OCI-LY1 (cell line): ENCODE data around the gene KLHL36.

Experiments used
- H2AFZ ChIP-seq: fragments of 200-600 bp; sonication (generic), shearing (Covaris generic); 2 replicates; pipeline ENCODE4 v1.6.0; 2014; ENCODE audit warnings: antibody characterized with exemption, mild to moderate bottlenecking, low read length
- H3F3A ChIP-seq: fragments of 200-600 bp; sonication (generic), shearing (Covaris generic); 2 replicates; pipeline ENCODE4 v1.6.0; 2014; ENCODE audit warnings: mild to moderate bottlenecking, antibody characterized with exemption, low read length, moderate library complexity; ENCODE audit not compliant: insufficient read depth
- H3K27ac ChIP-seq: fragments of 200-600 bp; sonication (generic); 2 replicates; pipeline ENCODE4 v1.5.1; 2014; ENCODE audit warnings: low read length, mixed run types, mild to moderate bottlenecking, low read depth; ENCODE audit not compliant: poor library complexity, severe bottlenecking
- H3K27me3 ChIP-seq: fragments of 200-600 bp; sonication (generic); 2 replicates; pipeline ENCODE4 v1.6.0; 2014; ENCODE audit warnings: antibody characterized with exemption, mild to moderate bottlenecking, low read length, moderate library complexity; ENCODE audit not compliant: insufficient read depth
- H3K36me3 ChIP-seq: fragments of 200-600 bp; sonication (generic); 2 replicates; pipeline ENCODE4 v1.6.1; 2014; ENCODE audit warnings: mild to moderate bottlenecking, antibody characterized with exemption, low read length, moderate library complexity, mixed read lengths; ENCODE audit not compliant: insufficient read depth
- H3K4me1 ChIP-seq: fragments of 200-600 bp; sonication (generic); 2 replicates; pipeline ENCODE4 v1.5.1; 2014; ENCODE audit warnings: mild to moderate bottlenecking, low read length, moderate library complexity; ENCODE audit not compliant: insufficient read depth, severe bottlenecking
- H3K4me2 ChIP-seq: fragments of 200-600 bp; sonication (generic), shearing (Covaris generic); 2 replicates; pipeline ENCODE4 v1.6.1; 2014; ENCODE audit warnings: low read length
- H3K4me3 ChIP-seq: fragments of 200-600 bp; sonication (generic); 2 replicates; pipeline ENCODE4 v1.5.1; 2014; ENCODE audit warnings: low read length, low read depth, mild to moderate bottlenecking, mixed read lengths; ENCODE audit not compliant: poor library complexity, severe bottlenecking
- H3K79me2 ChIP-seq: fragments of 200-600 bp; shearing (Covaris generic); 2 replicates; pipeline ENCODE4 v1.6.1; 2016; ENCODE audit warnings: mixed run types, low read length, mixed read lengths; ENCODE audit not compliant: insufficient read depth
- H3K9ac ChIP-seq: fragments of 200-600 bp; sonication (generic), shearing (Covaris generic); 2 replicates; pipeline ENCODE4 v1.6.1; 2014; ENCODE audit warnings: mild to moderate bottlenecking, low read length, mixed read lengths
- H3K9me2 ChIP-seq: fragments of 200-600 bp; sonication (generic), shearing (Covaris generic); 2 replicates; pipeline ENCODE4 v1.6.1; 2014; ENCODE audit warnings: low read depth, mild to moderate bottlenecking, low read length, mixed read lengths
- H3K9me3 ChIP-seq: fragments of 200-600 bp; shearing (Covaris generic); 2 replicates; pipeline ENCODE4 v1.6.1; 2014; ENCODE audit warnings: low read length, mixed read lengths
- H4K20me1 ChIP-seq: fragments of 200-600 bp; sonication (generic), shearing (Covaris generic); 2 replicates; pipeline ENCODE4 v1.6.0; 2016; ENCODE audit warnings: mild to moderate bottlenecking, low read length; ENCODE audit not compliant: insufficient read depth
- CTCF ChIP-seq: fragments of 200-600 bp; sonication (generic), shearing (Covaris generic); IDR thresholded peaks from 2 replicates; pipeline ENCODE4 v1.5.1; 2017; ENCODE audit warnings: mild to moderate bottlenecking, antibody characterized with exemption, low read length, moderate library complexity, mixed read lengths
- EZH2 ChIP-seq: fragments of 200-600 bp; sonication (generic), shearing (Covaris generic); IDR thresholded peaks from 2 replicates; pipeline ENCODE4 v1.8.0; 2017; ENCODE audit warnings: borderline replicate concordance, mixed run types, mild to moderate bottlenecking, antibody characterized with exemption, low read length, moderate library complexity, mixed read lengths

The KLHL36 gene

GRCh38 chr16:84610376-84610775 is 37.9 kb upstream of the KLHL36 start:
- no peaks in the 10 kb centered on the region for H3K9me2 ChIP-seq
- H3K27me3 ChIP-seq, result no peaks in the 10 kb centered on the region
- H3K36me3 ChIP-seq, result peaks cover 82% of the 10 kb centered on the region
- no peak overlapping the region for H3K4me3 ChIP-seq
- H2AFZ ChIP-seq, result no peak overlapping the region
- H3K4me1 ChIP-seq, result peaks cover 65% of the 10 kb centered on the region
- H4K20me1 ChIP-seq, result no peaks in the 10 kb centered on the region
- H3K9me3 ChIP-seq, result no peaks in the 10 kb centered on the region
- no peak overlapping the region; the same call in 1 of the 2 replicates for H3K4me2 ChIP-seq
- H3K27ac ChIP-seq, result peak overlapping the region; percentile 71
- H3K79me2 ChIP-seq, result peaks cover 76% of the 10 kb centered on the region
- H3F3A ChIP-seq, result no peaks in the 10 kb centered on the region
- TF ChIP-seq CTCF (no peak), EZH2 (no peak)
- no peak overlapping the region for H3K9ac ChIP-seq

GRCh38 chr16:84611041-84611440 is 37.3 kb upstream of the KLHL36 start:
- H3K9me3 ChIP-seq, result no peaks in the 10 kb centered on the region
- no peaks in the 10 kb centered on the region for H4K20me1 ChIP-seq
- H3K27ac ChIP-seq, result peak overlapping the region; percentile 20
- H3K4me1 ChIP-seq, result peaks cover 65% of the 10 kb centered on the region
- H2AFZ ChIP-seq, result no peak overlapping the region
- no peak overlapping the region for H3K4me3 ChIP-seq
- peaks cover 82% of the 10 kb centered on the region for H3K36me3 ChIP-seq
- H3F3A ChIP-seq, result no peaks in the 10 kb centered on the region
- H3K9ac ChIP-seq, result no peak overlapping the region
- no peak overlapping the region for H3K4me2 ChIP-seq
- H3K27me3 ChIP-seq, result no peaks in the 10 kb centered on the region
- peaks cover 76% of the 10 kb centered on the region for H3K79me2 ChIP-seq
- no peaks in the 10 kb centered on the region for H3K9me2 ChIP-seq
- no peak for TF ChIP-seq EZH2
- TF ChIP-seq CTCF, result no peak

GRCh38 chr16:84612686-84613085 is 35.6 kb upstream of the KLHL36 start:
- H3K9ac ChIP-seq, result no peak overlapping the region
- H3F3A ChIP-seq, result no peaks in the 10 kb centered on the region
- no peaks in the 10 kb centered on the region for H3K9me3 ChIP-seq
- no peak overlapping the region for H3K27ac ChIP-seq
- H4K20me1 ChIP-seq, result no peaks in the 10 kb centered on the region
- H3K79me2 ChIP-seq, result peaks cover 76% of the 10 kb centered on the region
- no peak overlapping the region for H3K4me3 ChIP-seq
- TF ChIP-seq CTCF (no peak), EZH2 (no peak)
- H2AFZ ChIP-seq, result no peak overlapping the region
- peaks cover 80% of the 10 kb centered on the region for H3K36me3 ChIP-seq
- H3K4me2 ChIP-seq, result no peak overlapping the region
- peaks cover 49% of the 10 kb centered on the region for H3K4me1 ChIP-seq
- no peaks in the 10 kb centered on the region for H3K9me2 ChIP-seq
- H3K27me3 ChIP-seq, result no peaks in the 10 kb centered on the region
